GM18868 (cell line): Measurements from ENCODE around the gene FAM76A.
"Not testable (repeated sequence)": the region's sequence is repeated elsewhere in the genome, so short reads cannot be mapped to it uniquely, and the experiment has no call there.

ENCODE experiments used
- ATAC-seq: cut with Tn5 transposase; IDR thresholded peaks from one replicate; pipeline ENCODE4 v1.9.1; 2021; ENCODE audit warnings: mild to moderate bottlenecking, moderate library complexity; ENCODE audit not compliant: unreplicated experiment

The FAM76A gene

DNA sequence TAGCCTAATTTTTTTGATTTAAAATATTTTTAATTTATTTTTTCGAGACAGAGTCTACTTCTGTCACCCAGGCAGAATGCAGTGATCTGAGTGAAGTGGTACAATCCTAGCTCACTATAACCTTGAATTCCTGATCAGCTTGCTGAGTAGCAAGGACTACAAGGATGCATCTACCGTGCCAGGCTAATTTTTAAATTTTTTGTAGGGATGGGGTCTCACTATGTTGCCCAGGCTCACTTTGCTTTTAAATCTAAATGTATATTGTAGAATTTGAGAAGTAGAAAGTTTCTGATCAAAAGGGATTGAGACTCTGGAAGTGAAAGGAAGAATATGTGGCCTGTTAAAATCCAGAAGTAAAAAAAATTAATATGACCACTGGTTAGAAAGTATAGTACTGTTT is 48.9 kb downstream of the FAM76A start:
- ATAC-seq = no peak

- ATAC-seq = not testable (repeated sequence)
These were observed 49.6 kb downstream of the FAM76A start for GRCh38 chr1:27775336-27775735.

DNA sequence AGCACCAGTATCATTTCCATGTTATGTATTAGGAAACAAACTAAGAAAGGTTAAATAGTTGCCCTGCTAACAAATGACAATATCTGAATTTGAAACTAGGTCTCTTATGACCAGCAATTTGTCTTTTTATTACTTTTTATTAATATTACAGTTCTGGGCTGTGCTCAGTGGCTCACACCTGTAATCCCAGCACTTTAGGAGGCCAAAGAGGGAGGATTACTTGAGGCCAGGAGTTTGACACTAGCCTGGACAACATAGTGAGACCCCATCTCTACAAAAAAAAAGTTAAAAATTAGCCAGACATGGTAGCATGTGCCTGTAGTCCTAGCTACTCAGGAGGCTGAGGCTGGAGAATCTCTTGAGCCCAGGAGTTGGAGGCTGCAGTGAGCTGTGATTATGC is 50.5 kb downstream of the FAM76A start:
- ATAC-seq = not testable (repeated sequence)

DNA sequence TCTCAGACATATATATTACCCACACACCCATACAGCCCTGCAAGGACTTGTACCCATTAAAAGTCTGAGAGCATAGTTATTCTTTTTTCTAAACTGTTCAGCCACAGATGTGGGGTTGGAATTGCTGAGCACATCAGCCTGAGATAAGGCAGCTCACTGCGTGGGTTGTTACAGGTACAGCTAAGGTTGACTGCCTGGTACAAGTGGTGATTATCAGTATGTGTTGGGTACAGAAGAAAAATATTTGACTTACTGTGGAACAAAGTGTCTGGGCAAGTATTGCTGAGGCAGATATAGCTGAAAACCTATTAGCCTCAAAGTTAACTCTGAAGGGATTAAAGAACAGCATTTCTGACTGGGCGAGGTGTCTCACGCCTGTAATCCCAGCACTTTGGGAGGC is 52.3 kb downstream of the FAM76A start:
- no peak for ATAC-seq

DNA sequence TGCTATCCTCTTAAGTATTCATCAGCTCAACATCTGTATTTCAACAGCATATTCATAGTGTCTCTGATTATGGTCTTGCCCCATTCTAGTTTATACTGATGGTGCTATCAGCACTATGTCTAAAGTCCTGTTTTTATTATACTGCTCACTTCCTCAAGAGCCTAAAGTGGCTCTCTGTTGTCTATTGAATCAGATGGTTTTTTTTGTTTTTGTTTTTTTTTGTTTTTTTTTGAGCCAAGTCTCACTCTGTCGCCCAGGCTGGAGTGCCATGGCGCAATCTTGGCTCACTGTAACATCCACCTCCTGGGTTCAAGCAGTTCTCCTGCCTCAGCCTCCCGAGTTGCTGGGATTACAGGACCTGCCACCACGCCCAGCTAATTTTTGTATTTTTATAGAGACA is 53.4 kb downstream of the FAM76A start:
- no peak for ATAC-seq

DNA sequence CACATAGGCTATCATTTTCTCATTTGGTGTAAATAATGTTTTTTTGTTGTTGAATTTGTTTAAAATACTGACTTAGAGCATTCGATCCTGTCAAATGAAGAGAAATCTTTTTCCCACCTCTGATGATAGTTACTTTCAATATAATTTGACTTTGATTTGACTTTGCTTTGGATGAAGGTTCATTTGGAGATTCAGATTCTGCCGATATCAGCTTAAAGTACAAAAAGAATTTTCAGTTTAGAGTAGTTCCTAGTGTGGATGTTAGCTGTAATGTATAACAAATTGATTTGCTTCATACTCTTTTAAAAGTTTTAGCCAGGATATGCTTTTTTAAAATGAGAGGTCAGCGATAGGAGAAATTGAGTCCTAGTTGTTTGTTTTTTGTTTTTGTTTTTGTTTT is 57.2 kb downstream of the FAM76A start:
- ATAC-seq = no peak

- ATAC-seq = no peak
These were observed 58.9 kb downstream of the FAM76A start for GRCh38 chr1:27784700-27785099.

- ATAC-seq = no peak
These were observed 60.2 kb downstream of the FAM76A start for GRCh38 chr1:27785781-27786455.

GRCh38 chr1:27787895-27788294 is 62.1 kb downstream of the FAM76A start:
- ATAC-seq = no peak

- no peak for ATAC-seq
These were observed 63.8 kb downstream of the FAM76A start for GRCh38 chr1:27789540-27790041.

GRCh38 chr1:27790270-27790669 is 64.5 kb downstream of the FAM76A start:
- not testable (repeated sequence) for ATAC-seq

DNA sequence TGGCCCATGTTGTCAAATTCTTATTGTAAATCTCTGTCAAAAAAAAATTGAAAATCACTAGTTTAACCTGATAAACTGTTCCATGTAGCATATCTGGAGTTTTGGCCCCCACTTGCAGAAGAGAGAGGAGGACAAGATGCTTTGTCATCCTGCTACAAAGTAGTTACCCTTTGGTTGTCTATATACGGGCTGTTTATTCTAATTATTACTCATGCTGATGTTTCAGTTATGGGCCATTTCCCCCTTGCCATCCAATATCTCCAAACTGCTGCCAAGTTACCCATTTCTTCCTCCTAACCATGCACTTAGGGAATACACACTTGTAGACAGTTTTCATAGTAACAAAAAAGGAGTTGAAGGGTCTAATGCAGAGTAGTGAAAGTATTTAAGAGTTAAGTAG is 69.8 kb downstream of the FAM76A start:
- no peak for ATAC-seq

DNA sequence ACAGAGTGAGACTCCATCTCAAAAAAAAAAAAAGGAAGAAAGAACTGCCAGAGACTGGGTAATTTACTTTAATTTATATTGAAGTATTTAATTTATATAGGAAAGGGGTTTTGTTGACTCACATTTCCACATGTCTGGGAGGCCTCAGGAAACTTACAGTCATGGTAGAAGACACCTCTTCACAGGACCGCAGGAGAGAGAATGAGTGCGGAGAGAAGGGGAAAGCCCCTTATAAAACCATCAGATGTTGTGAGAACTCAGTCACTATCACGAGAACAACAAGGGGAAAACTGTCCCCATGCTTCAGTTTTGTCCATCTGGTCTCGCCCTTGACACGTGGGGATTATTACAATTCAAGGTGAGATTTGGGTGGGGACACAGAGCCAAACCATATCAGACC is 79.0 kb downstream of the FAM76A start:
- ATAC-seq = no peak

DNA sequence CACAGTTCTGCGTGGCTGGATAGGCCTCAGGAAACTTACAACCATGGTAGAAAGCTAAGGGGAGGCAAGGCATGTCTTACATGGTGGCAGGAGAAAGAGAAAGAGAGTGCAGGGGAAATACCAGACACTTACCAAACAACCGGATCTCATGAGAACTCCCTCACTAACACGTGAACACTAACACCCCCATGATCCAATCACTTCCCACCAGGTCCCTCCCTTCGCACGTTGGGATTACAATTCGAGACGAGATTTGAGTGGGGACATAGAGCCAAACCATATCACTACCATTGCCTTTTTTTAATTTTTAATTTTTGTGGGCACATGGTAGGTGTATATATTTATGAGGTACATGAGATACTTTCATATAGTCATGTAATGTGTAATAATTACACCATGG is 81.0 kb downstream of the FAM76A start:
- ATAC-seq = no peak

DNA sequence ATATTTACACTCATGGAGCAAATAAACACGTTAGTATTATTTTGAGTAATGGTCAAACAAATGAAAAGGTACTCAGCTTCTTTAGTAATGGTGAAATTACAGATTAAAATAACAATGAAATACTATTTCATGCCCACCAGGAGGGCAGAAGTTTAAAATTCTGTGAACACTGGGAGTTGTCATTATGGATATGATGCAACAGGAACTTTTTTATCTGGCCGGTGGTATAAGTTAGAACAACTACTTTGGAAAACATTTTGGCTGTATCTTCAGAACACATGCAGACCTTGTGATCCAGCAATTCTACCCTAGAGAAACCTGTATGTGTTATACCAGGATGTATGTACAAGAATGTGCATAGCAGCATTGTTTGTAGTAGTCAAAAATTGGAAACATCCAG is 81.6 kb downstream of the FAM76A start:
- no peak for ATAC-seq

GRCh38 chr1:27808131-27808530 is 82.4 kb downstream of the FAM76A start:
- not testable (repeated sequence) for ATAC-seq

- no peak for ATAC-seq
These were observed 84.1 kb downstream of the FAM76A start for GRCh38 chr1:27809883-27810282.

GRCh38 chr1:27811741-27812500 is 86.2 kb downstream of the FAM76A start:
- no peak for ATAC-seq
